Stimulated activated CD8-positive, alpha-beta memory T cell treated with anti-CD3 and anti-CD28 coated beads, Interleukin-15, amount 100 ng/mL, for 4 hours (primary cell): Measurements from ENCODE around the gene SMC3.
"Not testable (repeated sequence)": the region's sequence is repeated elsewhere in the genome, so short reads cannot be mapped to it uniquely, and the experiment has no call there.

ENCODE experiments used
- DNase-seq, 2 donors: peaks; one replicate each; pipeline ENCODE4 v3.0.0-alpha.2; 2020; ENCODE audit warnings: low read depth in 2 of 2

SMC3 gene

DNA sequence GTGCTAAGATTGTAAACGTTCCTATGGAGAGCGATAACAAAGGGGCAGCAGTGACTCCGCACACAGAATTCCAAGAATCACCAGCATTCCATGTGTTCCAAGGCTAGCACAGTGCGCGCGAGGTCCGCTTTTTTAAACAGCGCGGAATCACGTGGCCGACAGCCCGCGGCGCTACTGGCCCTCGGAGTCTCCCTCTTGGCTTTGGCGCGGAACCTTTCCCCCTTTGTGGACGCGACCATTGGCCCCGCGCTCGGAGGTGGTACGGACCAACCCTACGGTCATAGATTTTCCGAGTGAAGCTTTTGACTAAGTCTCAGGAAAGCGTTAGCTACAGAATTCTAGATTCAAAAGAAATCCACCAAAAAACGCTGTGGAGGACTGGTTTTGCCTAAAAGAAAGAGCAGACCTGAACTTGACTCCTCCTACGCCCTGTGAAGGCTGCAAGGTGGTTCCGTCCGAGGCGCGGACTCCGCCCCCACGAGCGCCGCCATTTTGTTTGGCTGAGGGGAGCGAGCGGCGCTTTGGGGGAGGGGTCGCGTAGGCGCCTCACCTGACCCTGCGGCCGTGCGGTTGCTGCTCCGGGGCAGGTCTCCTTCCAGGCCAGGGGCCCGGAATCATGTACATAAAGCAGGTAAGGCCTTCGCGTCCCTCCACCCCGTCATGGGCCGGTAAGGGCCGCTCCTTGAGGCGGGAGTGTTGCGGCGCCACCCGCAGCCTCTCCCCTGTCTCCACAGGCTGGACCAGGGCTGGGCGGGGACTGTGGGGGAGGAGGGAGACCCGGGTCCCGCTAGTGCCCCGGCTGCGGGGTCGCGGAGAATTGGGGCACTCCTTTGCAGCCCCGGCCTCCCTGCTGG lies at the start of gene SMC3:
TSS of gene SMC3 (plus strand) at position 495 of the 854 bp plus-strand sequence. CDS start at position 617, 122 bp downstream.
- DNase-seq: peak; percentile 77 to 79

DNA sequence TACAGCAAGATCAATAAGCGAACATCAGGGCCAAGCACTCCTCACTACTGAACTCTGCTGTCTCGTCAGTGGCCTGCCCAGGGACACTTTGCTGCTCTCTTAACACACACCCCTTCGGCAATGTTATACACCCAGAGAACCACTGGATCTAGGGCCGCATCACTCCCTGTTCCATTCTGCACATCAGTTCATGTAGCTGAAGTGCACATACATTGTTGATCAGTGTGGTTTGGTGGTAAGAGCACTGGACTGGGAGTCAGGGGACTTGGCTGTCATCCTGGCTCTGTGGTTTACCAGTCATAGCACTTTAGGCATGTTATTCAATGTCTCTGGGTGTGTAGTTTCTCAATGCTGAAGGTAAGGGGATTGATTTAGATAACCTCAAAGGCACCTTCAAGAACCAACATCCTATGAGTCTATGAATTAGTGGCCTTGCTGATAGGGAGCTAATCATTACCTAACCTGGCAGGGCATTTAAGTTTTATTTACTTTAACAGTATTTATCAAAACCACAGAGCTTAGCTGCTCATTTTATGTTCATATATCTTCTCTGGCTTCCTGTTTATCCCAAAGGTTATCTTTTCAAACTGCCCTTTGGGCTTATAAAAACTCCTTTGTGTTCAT lies 45.0 kb upstream of the SMC3 start:
- no peak for DNase-seq

DNA sequence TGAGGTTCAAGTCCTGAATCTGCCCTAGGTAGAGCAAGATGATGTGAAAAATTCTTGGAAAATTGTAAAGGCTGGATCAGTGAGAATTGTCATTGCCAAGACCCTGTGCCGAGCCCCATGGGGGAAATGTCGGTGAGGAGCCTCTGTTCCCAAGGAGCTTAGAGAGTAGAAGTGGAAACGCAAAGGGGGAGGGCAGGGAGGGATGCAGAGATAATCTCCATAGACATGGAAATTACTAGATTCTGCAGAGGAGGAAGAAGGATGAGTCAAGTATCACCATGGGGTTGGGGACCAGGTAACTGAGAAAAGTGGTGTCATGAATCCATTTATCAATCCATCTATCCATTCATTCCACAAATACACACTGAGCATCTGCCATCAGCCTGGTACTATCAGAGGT lies 43.8 kb upstream of the SMC3 start:
- no peak for DNase-seq

DNA sequence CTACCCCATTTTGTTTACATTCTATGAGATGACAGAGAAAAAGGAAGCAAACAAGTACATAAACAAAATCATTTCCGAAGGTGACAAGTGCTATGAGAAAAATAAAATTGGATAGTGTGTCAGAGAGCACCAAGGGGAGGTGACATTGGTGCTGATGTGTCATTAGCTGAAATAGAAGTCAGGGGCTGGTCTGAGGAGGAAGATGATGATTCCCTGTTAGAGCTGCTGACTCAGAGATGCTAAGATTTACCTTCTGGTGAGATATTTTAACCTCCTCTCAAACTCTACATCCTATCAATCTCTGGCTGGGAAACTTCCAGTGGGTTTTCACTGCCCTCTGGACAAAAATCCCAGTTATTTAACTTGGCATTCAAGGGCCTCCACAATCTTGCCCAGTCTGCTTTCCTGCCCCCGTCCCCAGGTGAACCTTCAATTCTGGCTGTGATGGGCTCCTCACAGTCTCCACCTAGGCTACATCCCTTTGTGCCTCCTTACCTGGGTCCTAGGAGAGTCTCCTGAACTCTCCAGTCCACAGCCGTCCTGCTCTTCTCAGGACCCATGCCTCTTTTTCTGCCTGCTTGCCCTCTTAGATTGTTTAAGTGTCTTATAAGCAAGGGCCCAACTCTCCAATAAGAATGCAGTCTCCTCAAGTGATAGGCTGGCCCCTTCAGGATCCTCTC lies 43.2 kb upstream of the SMC3 start:
- DNase-seq: no peak

DNA sequence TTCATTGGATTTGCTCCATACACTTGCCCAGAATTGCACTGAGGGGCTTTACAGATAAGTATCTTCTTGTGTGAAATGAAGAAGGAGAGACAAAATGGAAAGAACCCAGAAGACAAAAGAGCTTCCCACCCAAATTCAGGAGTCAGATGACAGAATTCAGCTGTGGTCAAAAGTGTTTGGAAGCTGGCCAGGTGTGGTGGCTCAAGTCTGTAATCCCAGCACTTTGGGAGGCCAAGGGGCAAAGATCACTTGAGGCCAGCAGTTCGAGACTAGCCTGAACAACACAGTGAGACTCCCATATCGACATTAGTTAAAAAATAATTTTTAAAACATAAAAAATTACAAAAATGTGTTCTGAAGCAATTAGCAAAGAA lies 42.6 kb upstream of the SMC3 start:
- no peak for DNase-seq

DNA sequence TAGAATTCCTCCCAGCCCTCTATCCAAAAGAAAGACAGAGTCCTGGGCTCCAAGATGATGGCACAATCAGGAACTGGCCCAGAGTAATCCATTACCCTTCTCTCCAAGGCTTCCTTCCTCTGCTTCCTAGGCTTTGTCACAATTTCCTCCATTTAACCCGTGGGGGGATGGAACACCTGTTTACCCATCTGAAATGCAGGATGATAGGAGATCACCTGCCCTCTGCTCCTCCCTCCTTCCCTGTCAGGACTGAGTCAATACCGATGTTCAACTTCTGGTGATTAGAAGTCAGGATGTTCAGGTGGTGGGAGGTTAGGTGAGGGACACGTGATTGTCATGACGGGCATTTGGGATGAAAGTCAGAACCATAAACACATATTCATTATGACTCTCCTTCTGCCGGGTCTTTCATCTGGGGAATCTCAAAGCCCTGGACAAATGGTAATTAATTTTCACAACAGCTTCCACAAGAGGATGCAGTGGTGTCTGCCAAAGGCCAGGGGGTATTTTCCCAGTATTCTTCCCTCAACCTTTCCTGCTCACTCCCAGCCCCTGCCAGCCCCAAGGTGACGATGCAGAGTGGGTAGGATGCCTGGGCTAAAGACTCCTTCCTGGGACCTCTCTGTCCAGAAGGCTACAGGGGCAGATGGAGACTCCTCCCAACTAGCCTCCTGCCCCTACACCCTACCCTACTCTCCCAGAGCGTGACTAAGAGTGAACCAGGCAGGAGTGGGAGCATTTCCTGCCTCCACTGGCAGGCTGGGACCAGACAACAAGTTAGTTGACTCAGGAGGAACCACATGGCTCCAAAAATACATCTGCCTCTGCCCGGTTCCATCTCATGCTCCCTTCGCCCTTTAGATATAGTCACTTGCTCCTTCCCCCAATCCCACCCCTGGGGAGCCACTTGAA lies 41.9 kb upstream of the SMC3 start:
- no peak for DNase-seq

DNA sequence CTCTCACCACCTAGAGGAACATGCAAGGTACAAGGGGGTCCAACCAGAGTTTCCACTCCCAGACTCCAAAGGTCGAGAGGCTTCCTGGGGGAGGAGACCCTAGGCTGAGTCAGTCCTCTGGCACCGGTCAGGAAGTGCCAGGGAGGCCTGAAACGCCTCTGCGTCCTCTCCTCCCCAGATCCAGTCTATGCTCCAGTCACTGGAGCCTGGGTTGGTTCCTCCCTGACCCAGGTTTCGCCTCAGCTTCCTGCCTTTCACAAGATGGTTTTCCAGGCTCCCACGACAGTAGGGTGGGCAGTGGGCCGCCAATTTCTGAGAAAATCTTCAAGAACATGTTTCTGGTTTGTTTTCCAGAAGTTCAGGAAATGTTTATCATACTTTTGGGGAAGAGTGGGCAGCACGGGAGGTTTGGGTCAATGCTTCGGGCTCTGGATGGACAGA lies 39.7 kb upstream of the SMC3 start:
- no peak for DNase-seq

DNA sequence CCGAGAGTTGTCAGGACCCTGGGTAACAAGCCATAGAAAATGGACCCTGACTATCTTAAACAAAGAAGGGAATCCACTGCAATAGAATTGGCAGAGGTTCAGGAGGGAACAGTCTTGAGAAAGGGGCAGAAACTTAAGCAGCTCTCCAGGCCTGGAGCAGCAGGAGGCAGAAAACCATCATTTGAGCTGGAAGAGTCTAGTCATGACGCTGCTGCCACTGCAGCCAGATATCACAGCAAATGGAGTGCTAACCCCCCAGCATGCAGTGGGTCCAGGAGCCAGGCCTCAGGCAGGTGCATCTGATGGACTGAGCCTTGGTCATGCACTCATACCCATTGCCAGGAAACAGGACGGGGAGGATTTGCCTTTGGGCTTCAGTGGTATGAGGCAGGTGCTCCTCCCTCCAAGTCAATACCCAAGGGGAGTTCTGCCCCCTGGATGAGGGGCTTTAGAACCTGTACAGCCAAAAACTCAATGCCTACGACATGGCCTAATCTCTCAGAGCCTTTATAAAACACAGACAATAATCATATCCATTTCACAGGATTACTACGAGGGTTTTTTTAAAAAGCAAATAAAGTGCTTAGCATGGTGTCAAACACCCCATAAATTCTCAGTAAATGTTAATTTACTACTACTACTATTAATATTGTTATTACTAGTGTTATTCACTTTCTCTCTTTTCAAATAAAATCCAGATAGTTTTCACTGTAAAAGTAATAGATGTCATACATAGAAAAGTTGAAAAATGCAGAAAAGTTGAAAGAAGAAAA lies 39.1 kb upstream of the SMC3 start:
- no peak for DNase-seq

DNA sequence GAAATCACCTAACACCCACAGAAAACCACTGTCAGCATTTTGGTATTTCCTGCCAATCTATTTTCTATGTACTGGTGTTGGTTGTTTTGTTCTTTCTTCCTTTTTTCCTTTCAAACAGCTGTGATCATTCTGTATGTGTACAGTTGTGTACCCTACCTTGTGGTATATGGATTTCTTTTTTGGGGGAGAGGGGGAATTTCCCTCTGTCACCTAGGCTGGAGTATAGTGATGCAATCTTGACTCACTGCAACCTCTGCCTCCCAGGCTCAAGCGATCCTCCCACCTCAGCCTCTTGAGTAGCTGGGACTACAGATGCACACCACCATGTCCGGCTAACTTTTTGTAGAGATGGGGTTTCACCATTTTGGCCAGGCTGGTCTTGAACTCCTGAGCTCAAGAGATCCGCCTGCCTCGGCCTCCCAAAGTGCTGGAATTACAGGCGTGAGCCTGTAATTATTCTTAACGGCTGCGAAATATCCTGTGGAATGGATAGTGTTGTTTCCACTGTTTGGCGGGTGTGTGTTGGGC lies 38.4 kb upstream of the SMC3 start:
- DNase-seq: peak in 1 of 2 donors; percentile 25

DNA sequence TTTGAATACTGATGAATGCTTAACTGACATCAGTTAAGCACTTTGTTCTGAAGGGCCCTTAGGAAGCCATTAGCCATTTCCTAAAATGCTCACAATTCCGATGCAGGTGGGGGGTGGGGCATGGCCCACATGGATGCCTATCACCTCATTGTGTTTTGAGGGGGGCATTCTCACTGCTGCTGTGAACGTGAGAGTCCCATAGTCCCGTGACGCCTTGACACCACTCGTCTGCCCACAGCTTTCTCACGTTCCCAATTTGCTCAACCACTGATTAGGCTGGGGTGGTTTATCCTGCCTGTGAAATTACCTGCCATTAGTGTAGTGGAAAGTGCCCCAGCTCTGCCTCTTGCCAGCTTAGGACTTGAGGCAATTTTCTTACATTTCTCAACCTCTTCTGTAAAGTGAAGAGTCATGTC lies 37.9 kb upstream of the SMC3 start:
- peak in 1 of 2 donors; percentile 14 for DNase-seq

DNA sequence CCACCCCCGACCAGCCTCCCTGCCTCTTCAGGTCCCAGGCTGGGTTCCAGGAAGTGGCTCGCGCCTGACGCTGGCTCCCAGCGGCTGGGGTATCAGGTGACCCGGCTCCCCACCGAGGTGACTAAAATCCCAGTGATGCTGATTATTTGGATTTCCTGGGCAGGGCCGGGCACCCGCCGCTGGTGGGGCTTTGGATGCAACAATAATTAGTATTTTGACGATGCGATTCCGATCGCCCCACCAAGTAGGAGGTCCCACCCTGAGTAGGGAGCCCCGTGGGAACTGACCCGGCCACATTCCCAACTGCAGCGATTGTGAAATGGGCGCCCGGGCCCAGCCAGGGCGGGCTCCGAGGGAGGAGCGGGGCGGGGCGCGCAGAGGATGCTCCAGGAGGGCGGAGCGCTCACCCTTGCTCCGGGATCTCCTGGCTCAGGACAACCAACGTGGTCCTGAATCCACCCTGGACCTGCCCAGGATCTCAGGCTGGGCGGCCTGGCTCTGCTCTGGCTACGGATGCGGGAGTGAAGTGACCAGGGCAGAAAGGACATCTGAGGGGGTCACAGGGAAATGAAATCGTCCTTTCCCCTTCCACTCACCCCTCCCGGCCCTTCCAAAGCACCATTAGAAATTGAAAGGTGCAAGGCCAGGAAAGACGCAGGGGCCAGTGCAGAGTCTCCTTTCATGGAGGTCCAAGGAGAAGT lies 37.2 kb upstream of the SMC3 start:
- DNase-seq: no peak

DNA sequence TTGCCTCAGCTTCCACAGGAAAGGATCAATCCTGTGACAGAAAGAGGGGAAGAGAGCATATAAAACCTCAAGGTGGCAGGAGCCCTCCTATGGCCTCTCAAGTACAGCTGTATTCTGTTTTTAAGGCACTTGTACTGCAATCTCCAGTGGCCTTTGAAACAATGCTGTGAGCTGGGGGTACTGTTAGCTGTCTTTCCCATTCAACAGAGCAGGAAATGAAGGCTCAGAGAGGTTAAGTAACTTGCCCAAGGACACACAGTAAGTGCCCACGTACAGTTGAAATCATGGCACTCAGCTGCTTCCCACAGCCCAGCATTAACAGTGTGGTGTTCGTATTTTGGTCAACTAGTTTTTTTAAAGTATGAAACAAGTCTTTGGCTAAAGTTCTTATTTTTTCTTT lies 35.8 kb upstream of the SMC3 start:
- DNase-seq: no peak

DNA sequence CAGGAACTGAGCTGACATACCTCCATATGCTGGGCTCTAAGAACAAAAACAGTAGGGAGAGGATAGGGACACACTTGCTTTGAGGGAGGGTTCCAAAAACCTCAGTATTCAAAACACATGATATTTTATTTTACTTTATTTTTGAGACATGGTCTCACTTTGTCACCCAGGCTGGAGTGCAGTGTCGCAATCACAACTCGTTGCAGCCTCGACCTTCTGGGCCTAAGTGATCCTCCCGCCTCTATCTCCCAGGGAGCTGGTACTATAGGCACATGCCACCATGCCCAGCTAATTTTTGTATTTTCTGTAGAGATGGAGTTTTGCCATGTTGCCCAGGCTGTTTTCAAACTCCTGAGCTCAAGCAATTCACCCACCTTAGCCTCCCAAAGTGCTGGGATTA lies 34.9 kb upstream of the SMC3 start:
- not testable (repeated sequence) for DNase-seq

DNA sequence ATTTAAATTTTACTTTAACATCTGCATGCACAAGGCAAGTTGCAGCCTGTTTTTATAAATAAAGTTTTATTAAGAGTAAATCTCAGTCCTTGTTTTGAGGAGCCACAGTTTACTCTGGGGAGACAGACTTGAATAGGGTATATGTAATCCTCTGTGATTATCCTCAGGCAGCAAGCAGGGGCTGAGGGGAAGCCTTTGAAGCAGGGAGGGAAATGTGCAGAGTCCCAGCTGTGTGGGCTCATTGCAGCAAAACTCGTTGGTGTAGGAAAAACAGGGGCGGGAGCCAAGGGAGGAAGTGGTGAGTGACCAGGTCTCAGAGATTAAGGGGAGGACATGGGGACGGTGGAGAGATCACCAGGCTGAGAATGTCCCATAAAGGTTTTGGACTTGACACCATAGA lies 34.3 kb upstream of the SMC3 start:
- DNase-seq: no peak

DNA sequence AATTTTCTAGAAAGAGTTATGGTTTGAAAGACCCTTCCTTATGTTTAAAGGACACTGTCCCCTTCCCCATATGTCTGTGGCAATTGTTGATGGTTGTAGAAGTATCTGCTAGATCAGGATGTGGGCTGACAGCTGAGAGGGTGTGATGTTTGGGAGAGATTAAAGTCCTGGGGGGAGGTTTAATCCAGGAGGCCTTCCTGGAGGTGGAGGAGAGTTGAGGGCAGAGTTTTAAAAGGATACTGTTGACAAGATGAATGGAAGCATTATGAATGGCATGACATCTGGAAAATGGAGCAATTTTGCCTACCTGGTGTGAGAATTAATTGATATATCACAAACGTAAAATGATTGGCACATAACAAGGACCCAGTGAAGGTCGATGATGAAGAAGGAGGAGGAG lies 32.9 kb upstream of the SMC3 start:
- no peak for DNase-seq

DNA sequence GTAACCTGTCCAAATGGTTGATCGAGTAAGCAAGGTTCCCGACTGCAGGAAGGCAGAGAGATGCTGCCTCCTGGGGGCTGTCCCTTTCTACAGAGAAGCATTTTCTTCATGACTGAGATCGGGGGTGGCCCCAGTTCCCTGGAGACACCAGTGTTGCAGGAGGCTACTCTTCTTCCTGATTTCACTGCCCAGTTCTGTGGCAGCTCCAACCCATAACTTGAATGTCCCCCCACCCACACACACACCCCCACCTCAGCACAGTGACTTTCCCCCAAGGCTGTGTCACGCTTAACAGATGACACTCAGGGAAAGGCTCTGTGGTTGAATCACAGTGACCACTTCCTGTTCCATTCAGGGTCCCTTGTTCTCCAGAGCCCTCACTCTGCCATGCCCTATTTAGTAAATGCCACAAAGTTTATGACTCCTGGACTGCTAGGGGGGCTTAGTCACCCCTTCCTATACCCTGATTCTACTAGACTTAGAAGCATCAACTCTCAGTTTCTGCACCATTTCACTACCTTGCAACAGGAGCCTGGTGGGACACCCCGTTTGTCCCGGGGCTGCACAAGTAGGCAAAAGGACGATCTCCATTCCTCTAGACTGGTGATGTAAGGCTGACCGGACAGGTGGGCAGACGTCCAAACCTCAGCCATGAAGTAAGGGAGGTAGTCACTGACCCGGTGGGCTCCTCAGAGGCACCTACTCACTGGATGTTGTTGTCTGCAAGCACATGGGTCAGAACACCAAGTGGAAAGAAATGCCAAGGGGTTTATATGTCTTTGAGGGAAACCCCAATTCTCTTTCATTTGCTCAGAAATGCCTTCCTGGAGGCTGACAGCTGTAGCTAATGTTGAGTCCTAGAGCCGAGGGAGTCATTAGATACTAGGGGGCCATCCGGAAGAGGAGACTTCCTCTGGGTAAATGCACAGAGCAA lies 31.3 kb upstream of the SMC3 start:
- DNase-seq: peak; percentile 64 to 76

DNA sequence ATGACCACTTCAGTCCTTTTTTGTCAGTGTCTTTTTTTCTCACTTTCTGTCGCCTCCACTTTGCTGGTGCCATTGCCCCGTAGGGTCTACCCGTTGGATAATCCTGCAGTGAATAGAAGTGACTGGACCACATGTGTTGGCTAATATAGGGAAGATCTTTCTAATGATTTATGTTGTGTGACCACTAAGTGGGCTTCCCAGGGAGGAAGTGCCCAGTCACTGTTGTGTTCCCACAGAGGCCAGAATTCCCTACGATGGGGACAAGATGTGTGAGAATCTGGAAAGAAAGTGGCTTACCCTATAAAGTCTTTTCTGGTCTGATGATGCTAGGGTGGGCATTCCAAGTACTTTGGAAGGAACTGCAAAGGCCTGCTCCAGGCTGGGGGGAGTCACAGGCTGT lies 28.4 kb upstream of the SMC3 start:
- DNase-seq: no peak

DNA sequence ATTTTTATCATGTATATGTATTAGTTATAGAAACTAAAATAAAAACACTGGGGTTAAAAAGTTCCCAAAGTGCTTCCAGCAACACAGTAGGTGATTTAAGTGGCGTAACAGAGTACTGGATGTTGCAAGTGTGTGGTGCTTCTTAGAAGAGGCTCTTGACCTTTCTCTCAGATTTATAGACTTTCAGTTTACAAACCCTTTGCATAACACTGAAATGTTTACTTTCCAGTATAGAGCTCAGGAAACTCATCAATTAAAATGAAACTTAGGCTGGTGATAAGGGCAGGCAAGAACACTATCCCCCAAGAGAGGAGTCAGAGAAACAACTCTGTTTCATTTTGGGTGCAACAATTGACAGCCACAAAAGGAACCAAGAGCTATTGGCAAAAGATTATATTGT lies 27.5 kb upstream of the SMC3 start:
- no peak for DNase-seq

DNA sequence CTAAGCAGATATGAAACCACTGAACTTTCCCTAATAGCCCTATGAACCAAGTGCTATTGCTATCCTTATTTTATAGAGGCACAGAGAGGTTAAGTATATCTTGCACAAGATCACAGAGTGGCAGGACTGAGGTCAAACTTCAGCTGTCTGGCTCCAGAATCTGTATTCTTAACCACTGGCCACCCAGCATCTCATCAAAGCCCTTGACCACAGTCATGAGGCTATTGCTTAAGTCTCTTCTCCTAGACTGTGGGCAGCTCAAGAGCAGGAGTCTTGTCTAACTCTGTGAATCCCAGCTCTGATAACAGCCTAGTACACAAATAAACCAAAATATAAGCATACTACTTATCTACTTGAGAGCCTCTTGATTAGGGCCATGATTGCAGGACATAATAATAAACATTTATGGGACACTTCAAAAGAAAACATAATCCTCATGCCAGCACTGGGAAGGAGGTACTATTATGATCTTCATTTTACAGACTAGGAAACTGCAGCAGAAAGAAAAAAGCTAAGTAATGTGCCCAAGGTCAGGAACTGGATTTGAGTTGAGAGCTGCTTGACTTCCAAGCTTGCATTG lies 22.4 kb upstream of the SMC3 start:
- DNase-seq: no peak
